PC-3 (cell line): ENCODE results near the gene YWHAH. TPM values are rescaled to one million over a fixed set of nuclear protein-coding genes. Genes with fewer than 3 reads are reported as not detected.

Experiments used
- ATAC-seq: fragments of 200-7000 bp; cut with Tn5 transposase; 2 replicates; pipeline ENCODE4 v1.9.1; 2020; ENCODE audit warnings: mild to moderate bottlenecking, moderate library complexity
- BruUV-seq: library from RNA; stranded (reverse); fragments of 400-500 nt; replicated peaks from 2 replicates; lab custom pipeline; 2021; lab: Mats Ljungman, UMichigan
- CTCF ChIA-PET: fragments of 300-600 bp; sonication (Branson Sonifier 250); formaldehyde crosslinking; loops from one replicate; lab custom pipeline; 2022; ENCODE audit warnings: antibody characterized with exemption; lab: Charles Lee
- POLR2A ChIA-PET: fragments of 300-600 bp; sonication (Branson Sonifier 250); formaldehyde crosslinking; loops from one replicate; lab custom pipeline; 2022; ENCODE audit warnings: antibody characterized with exemption; ENCODE audit not compliant: unreplicated experiment; lab: Charles Lee
- DNase-seq: peaks from one replicate; pipeline ENCODE4 v3.0.0-alpha.2; 2015
- H2AFZ ChIP-seq: fragments of 300-600 bp; sonication (generic); 2 replicates; pipeline ENCODE4 v1.6.0; 2016; ENCODE audit warnings: antibody characterized with exemption, low read length
- H3F3A ChIP-seq: fragments of 300-600 bp; sonication (generic); one replicate; pipeline ENCODE4 v1.6.0; 2017; ENCODE audit warnings: antibody characterized with exemption, low read length, control low read depth, mild to moderate bottlenecking; ENCODE audit not compliant: unreplicated experiment
- H3K27ac ChIP-seq: fragments of 300-600 bp; sonication (generic); 2 replicates; pipeline ENCODE4 v1.5.1; 2016; ENCODE audit warnings: mild to moderate bottlenecking, low read length
- H3K27me3 ChIP-seq: fragments of 300-600 bp; sonication (generic); 2 replicates; pipeline ENCODE4 v1.6.1; 2016; ENCODE audit warnings: low read length, mixed read lengths
- H3K36me3 ChIP-seq: fragments of 300-600 bp; sonication (generic); 2 replicates; pipeline ENCODE4 v1.6.1; 2016; ENCODE audit warnings: low read depth, mixed run types, low read length, mixed read lengths
- H3K4me1 ChIP-seq: fragments of 300-600 bp; sonication (generic); 2 replicates; pipeline ENCODE4 v1.5.1; 2016; ENCODE audit warnings: low read length; ENCODE audit not compliant: insufficient read depth
- H3K4me2 ChIP-seq: fragments of 300-600 bp; sonication (generic); 2 replicates; pipeline ENCODE4 v1.6.0; 2016; ENCODE audit warnings: low read length
- H3K4me3 ChIP-seq: fragments of 300-600 bp; sonication (generic); 2 replicates; pipeline ENCODE4 v1.5.1; 2016; ENCODE audit warnings: mild to moderate bottlenecking, low read length, mixed read lengths
- H3K79me2 ChIP-seq: fragments of 300-600 bp; sonication (generic); 2 replicates; pipeline ENCODE4 v1.6.1; 2017; ENCODE audit warnings: low read length, mixed read lengths
- H3K9ac ChIP-seq: fragments of 300-600 bp; sonication (generic); 2 replicates; pipeline ENCODE4 v1.6.0; 2016; ENCODE audit warnings: mild to moderate bottlenecking, low read length
- H3K9me2 ChIP-seq: fragments of 300-600 bp; sonication (generic); replicated peaks from 2 replicates; pipeline ENCODE4 v1.6.1; 2016; ENCODE audit warnings: mixed run types, low read length, mixed read lengths
- H3K9me3 ChIP-seq: fragments of 300-600 bp; sonication (generic); 2 replicates; pipeline ENCODE4 v1.6.1; 2016; ENCODE audit warnings: low read length, mixed read lengths
- H4K20me1 ChIP-seq: fragments of 300-600 bp; sonication (generic); 2 replicates; pipeline ENCODE4 v1.6.1; 2016; ENCODE audit warnings: low read length, mixed read lengths
- EZH2 ChIP-seq: fragments of 300-600 bp; sonication (generic); IDR thresholded peaks from one replicate; pipeline ENCODE4 v1.6.1; 2017; ENCODE audit warnings: antibody characterized with exemption, mild to moderate bottlenecking, low read length; ENCODE audit not compliant: unreplicated experiment
- EZH2phosphoT487 ChIP-seq: fragments of 300-600 bp; sonication (generic); IDR thresholded peaks from 2 replicates; pipeline ENCODE4 v1.6.1; 2018; ENCODE audit warnings: mild to moderate bottlenecking, antibody characterized with exemption, low read length, borderline replicate concordance
- intact Hi-C: fragments of 100-400 bp; cut with micrococcal nuclease; formaldehyde crosslinking; loops from 2 replicates; pipeline ENCODE4 v1.9.0; 2023
- total RNA-seq: library from RNA; depleted of rRNA; stranded (reverse); fragments of >200 nt; gene quantifications from 2 replicates; pipeline ENCODE4 v1.2.3, GENCODE V29; 2014
- TF ChIP-seq, protein P1 (sequence below): fragments of 300-600 bp; sonication (generic); conservative IDR thresholded peaks from 2 replicates; pipeline ENCODE4 v1.5.1; 2017; ENCODE audit warnings: antibody characterized with exemption, low read depth, mild to moderate bottlenecking, low read length

YWHAH gene
- total RNA-seq, 1 experiment from 2014 or later, result 75.0 TPM

DNA sequence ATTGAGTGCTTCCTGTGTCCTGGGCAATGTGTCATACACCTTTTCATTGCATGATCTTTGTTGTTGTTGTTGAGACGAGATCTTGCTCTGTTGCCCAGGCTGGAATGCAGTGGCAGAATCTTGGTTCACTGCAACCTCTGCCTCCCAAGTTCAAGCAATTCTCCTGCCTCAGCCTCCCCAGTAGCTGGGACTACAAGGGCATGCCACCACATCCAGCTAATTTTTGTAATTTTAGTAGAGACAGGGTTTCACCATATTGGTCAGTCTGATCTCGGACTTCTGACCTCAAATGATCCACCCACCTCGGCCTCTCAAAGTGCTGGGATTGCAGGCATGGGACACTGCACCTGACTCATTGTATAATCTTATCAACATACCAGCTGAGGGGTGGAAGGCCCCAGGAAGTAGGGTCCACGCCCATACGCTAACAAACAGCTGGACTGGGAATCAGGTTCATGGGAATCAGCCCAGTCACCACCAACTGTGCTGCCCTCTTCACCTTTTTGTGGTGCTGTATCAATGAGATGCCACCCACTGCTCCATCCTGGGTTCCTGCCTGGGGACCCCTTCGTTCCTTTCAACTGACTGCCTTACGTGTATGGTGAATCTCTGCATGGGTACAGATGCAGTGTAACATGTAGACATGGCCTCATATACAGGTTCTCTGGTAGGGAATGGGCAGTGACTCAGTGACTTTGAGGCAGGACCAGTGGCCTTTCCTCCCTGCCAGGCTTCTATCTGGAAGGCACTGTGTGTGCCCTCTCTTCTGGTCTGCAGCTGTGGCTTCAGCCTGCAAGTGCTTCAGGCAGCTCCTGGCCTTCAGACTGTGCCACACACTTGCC lies 32.5 kb upstream of the YWHAH start:
- intact Hi-C loops, result no loop called here
- no peaks in the 10 kb centered on the region for H4K20me1 ChIP-seq
- no peaks in the 10 kb centered on the region for H3K4me1 ChIP-seq
- DNase-seq (no peak), ATAC-seq (no peak)
- no peaks in the 10 kb centered on the region for H3K9me2 ChIP-seq
- H3K79me2 ChIP-seq, result no peaks in the 10 kb centered on the region
- BruUV-seq, result no TSS peak
- H3K4me3 ChIP-seq, result no peak overlapping the region
- TF ChIP-seq, protein P1, sequence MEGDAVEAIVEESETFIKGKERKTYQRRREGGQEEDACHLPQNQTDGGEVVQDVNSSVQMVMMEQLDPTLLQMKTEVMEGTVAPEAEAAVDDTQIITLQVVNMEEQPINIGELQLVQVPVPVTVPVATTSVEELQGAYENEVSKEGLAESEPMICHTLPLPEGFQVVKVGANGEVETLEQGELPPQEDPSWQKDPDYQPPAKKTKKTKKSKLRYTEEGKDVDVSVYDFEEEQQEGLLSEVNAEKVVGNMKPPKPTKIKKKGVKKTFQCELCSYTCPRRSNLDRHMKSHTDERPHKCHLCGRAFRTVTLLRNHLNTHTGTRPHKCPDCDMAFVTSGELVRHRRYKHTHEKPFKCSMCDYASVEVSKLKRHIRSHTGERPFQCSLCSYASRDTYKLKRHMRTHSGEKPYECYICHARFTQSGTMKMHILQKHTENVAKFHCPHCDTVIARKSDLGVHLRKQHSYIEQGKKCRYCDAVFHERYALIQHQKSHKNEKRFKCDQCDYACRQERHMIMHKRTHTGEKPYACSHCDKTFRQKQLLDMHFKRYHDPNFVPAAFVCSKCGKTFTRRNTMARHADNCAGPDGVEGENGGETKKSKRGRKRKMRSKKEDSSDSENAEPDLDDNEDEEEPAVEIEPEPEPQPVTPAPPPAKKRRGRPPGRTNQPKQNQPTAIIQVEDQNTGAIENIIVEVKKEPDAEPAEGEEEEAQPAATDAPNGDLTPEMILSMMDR, result no peak
- TF ChIP-seq EZH2 (no peak), EZH2phosphoT487 (no peak)
- no peaks in the 10 kb centered on the region for H3F3A ChIP-seq
- no peak overlapping the region for H3K4me2 ChIP-seq
- no peak overlapping the region for H3K27ac ChIP-seq
- CTCF ChIA-PET, result no interaction called here
- H3K36me3 ChIP-seq, result no peaks in the 10 kb centered on the region
- POLR2A ChIA-PET, result no interaction called here
- H3K9me3 ChIP-seq, result no peaks in the 10 kb centered on the region
- H3K27me3 ChIP-seq, result no peaks in the 10 kb centered on the region
- H2AFZ ChIP-seq, result no peak overlapping the region
- no peak overlapping the region for H3K9ac ChIP-seq

DNA sequence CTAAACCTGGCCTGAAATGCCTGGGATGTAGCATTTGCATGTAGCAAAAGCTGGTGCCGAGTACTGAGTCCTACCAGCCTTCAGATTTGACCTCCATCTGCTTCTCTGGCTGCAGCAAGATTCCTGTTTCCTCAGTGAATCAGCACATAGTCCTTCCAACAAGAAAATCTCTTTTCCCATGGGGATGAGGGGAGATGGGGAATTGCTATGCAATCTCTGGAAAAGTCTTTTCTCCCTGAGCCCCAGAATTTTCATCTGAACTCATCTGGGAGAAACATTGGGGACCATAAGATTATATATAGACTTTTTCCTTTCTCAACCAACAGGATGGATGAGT lies 32.0 kb upstream of the YWHAH start:
- no peaks in the 10 kb centered on the region for H3F3A ChIP-seq
- no peak overlapping the region for H2AFZ ChIP-seq
- no peaks in the 10 kb centered on the region for H3K79me2 ChIP-seq
- no peak overlapping the region for H3K27ac ChIP-seq
- BruUV-seq, result no TSS peak
- DNase-seq (no peak), ATAC-seq (no peak)
- H3K9ac ChIP-seq, result no peak overlapping the region
- H3K36me3 ChIP-seq, result no peaks in the 10 kb centered on the region
- no peak overlapping the region for H3K4me2 ChIP-seq
- no peaks in the 10 kb centered on the region for H3K9me3 ChIP-seq
- TF ChIP-seq, protein P1, result no peak
- TF ChIP-seq EZH2 (no peak), EZH2phosphoT487 (no peak)
- H3K4me1 ChIP-seq, result no peaks in the 10 kb centered on the region
- H3K9me2 ChIP-seq, result no peaks in the 10 kb centered on the region
- intact Hi-C loops, result no loop called here
- H4K20me1 ChIP-seq, result no peaks in the 10 kb centered on the region
- ChIA-PET POLR2A (no interaction called here), CTCF (no interaction called here)
- H3K4me3 ChIP-seq, result no peak overlapping the region
- H3K27me3 ChIP-seq, result no peaks in the 10 kb centered on the region

DNA sequence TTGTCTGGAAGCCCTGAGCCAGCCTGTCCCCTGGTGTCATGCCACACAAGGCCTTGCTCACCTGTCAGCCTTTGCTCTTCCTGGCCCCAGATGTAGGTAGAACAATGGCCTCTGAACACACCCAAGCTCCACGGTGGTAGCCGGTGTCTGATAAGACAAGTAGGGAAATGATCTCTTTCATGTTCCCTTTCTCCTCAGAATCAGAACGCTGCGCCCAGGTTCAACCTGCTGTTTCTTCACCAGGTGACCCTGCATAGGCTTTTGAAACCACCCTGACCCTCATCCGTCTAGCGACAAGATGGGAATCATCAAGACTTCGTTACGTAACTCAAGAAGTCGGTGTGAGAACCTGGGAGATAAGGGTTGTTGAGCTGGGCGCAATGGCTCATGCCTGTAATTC lies 28.7 kb upstream of the YWHAH start:
- CTCF ChIA-PET, result no interaction called here
- H3K4me1 ChIP-seq, result no peaks in the 10 kb centered on the region
- no peaks in the 10 kb centered on the region for H3K79me2 ChIP-seq
- no peaks in the 10 kb centered on the region for H3F3A ChIP-seq
- ATAC-seq (no peak), DNase-seq (no peak)
- H3K9ac ChIP-seq, result no peak overlapping the region
- POLR2A ChIA-PET, result no interaction called here
- no peaks in the 10 kb centered on the region for H3K36me3 ChIP-seq
- H3K9me2 ChIP-seq, result no peaks in the 10 kb centered on the region
- H3K27ac ChIP-seq, result no peak overlapping the region
- TF ChIP-seq, protein P1, result no peak
- TF ChIP-seq EZH2, result no peak
- no peak for TF ChIP-seq EZH2phosphoT487
- no peaks in the 10 kb centered on the region for H3K9me3 ChIP-seq
- no peak overlapping the region for H3K4me3 ChIP-seq
- no peak overlapping the region for H3K4me2 ChIP-seq
- no TSS peak for BruUV-seq
- H2AFZ ChIP-seq, result no peak overlapping the region
- intact Hi-C loops, result no loop called here
- H4K20me1 ChIP-seq, result no peaks in the 10 kb centered on the region
- H3K27me3 ChIP-seq, result no peaks in the 10 kb centered on the region
